Anterior cingulate cortex (tissue), 58 donors: ENCODE results near the gene RIOK1.
A peak's percentile ranks its signal among the peaks of the same experiment; 100 is the strongest.

Experiments
- DNase-seq, 58 donors: peaks; one replicate each; lab custom pipeline; 2025; lab: John Stamatoyannopoulos, UW

RIOK1 gene

GRCh38 chr6:7406743-7407142 is 17.1 kb downstream of the RIOK1 start:
- DNase-seq = no peak

GRCh38 chr6:7409740-7410139 is 20.1 kb downstream of the RIOK1 start:
- no peak for DNase-seq

GRCh38 chr6:7410851-7411250 is 21.2 kb downstream of the RIOK1 start:
- DNase-seq = peak in 19 of 58 donors; percentile 3 to 37 (median 15)

GRCh38 chr6:7411328-7411727 is 21.7 kb downstream of the RIOK1 start:
- no peak for DNase-seq

- no peak for DNase-seq
Observed at GRCh38 chr6:7413151-7413823, 23.7 kb downstream of the RIOK1 start.

GRCh38 chr6:7414811-7415210 is 25.2 kb downstream of the RIOK1 start:
- DNase-seq = no peak

- DNase-seq = no peak
Observed at GRCh38 chr6:7417684-7418083, 28.1 kb downstream of the RIOK1 start.

- DNase-seq = no peak
Observed at GRCh38 chr6:7418238-7418905, 28.8 kb downstream of the RIOK1 start.

GRCh38 chr6:7419065-7419464 is 29.5 kb downstream of the RIOK1 start:
- DNase-seq = no peak

GRCh38 chr6:7421066-7421465 is 31.5 kb downstream of the RIOK1 start:
- DNase-seq = no peak

GRCh38 chr6:7424058-7424457 is 34.5 kb downstream of the RIOK1 start:
- no peak for DNase-seq

- DNase-seq = no peak
Observed at GRCh38 chr6:7424967-7425807, 35.6 kb downstream of the RIOK1 start.

- no peak for DNase-seq
Observed at GRCh38 chr6:7425808-7426190, 36.2 kb downstream of the RIOK1 start.

GRCh38 chr6:7426447-7427169 is 37.0 kb downstream of the RIOK1 start:
- no peak for DNase-seq

GRCh38 chr6:7431313-7431673 is 41.7 kb downstream of the RIOK1 start:
- DNase-seq = no peak

GRCh38 chr6:7431674-7432390 is 42.2 kb downstream of the RIOK1 start:
- DNase-seq = no peak

- no peak for DNase-seq
Observed at GRCh38 chr6:7432391-7433120, 42.9 kb downstream of the RIOK1 start.

GRCh38 chr6:7433121-7433617 is 43.6 kb downstream of the RIOK1 start:
- no peak for DNase-seq

- DNase-seq = no peak
Observed at GRCh38 chr6:7434672-7435071, 45.1 kb downstream of the RIOK1 start.
